H9 (cell line): Measurements from ENCODE around the gene SAMHD1. TPM values are rescaled to one million over a fixed set of nuclear protein-coding genes. Genes with fewer than 3 reads are reported as not detected.
A peak's percentile ranks its signal among the peaks of the same experiment; 100 is the strongest.
"Not testable (repeated sequence)": the region's sequence is repeated elsewhere in the genome, so short reads cannot be mapped to it uniquely, and the experiment has no call there.

Experiments
- DNase-seq: peaks from one replicate; pipeline ENCODE4 v3.0.0-alpha.2; 2017
- H2AFZ ChIP-seq: one replicate; pipeline ENCODE4 v1.6.1; 2013; ENCODE audit warnings: mild to moderate bottlenecking, low read length, control low read depth, moderate library complexity
- H2AK5ac ChIP-seq: 2 replicates; pipeline ENCODE4 v1.6.1; 2013; ENCODE audit warnings: low read length, control low read depth, mixed read lengths; ENCODE audit not compliant: insufficient read length
- H2BK120ac ChIP-seq: one replicate; pipeline ENCODE4 v1.6.1; 2013; ENCODE audit warnings: low read depth, mild to moderate bottlenecking, low read length, control low read depth, inconsistent platforms; ENCODE audit not compliant: poor library complexity, severe bottlenecking
- H2BK12ac ChIP-seq: 2 replicates; pipeline ENCODE4 v1.6.1; 2013; ENCODE audit warnings: low read length, control low read depth, mixed read lengths, low read depth; ENCODE audit not compliant: insufficient read length
- H2BK15ac ChIP-seq: 2 replicates; pipeline ENCODE4 v1.6.1; 2013; ENCODE audit warnings: low read depth, low read length, control low read depth
- H2BK20ac ChIP-seq: one replicate; pipeline ENCODE4 v1.6.1; 2013; ENCODE audit warnings: low read depth, mild to moderate bottlenecking, low read length, control low read depth, inconsistent platforms; ENCODE audit not compliant: poor library complexity, severe bottlenecking
- H2BK5ac ChIP-seq: 2 replicates; pipeline ENCODE4 v1.6.1; 2013; ENCODE audit warnings: low read length, control low read depth, mixed read lengths; ENCODE audit not compliant: insufficient read length
- H3K14ac ChIP-seq: 2 replicates; pipeline ENCODE4 v1.6.1; 2013; ENCODE audit warnings: low read length, control low read depth; ENCODE audit not compliant: insufficient read depth
- H3K18ac ChIP-seq: 2 replicates; pipeline ENCODE4 v1.6.1; 2013; ENCODE audit warnings: low read depth, mild to moderate bottlenecking, mixed read lengths, low read length, control low read depth; ENCODE audit not compliant: insufficient read length
- H3K23ac ChIP-seq: 2 replicates; pipeline ENCODE4 v1.6.1; 2013; ENCODE audit warnings: low read length, control low read depth, mixed read lengths, low read depth; ENCODE audit not compliant: insufficient read length
- H3K23me2 ChIP-seq: 2 replicates; pipeline ENCODE4 v1.6.1; 2013; ENCODE audit warnings: low read depth, mild to moderate bottlenecking, mixed read lengths, low read length, control low read depth; ENCODE audit not compliant: insufficient read length, poor library complexity, severe bottlenecking
- H3K27ac ChIP-seq: 2 replicates; pipeline ENCODE4 v1.5.1; 2013; ENCODE audit warnings: low read length, control low read depth, mixed read lengths, low read depth; ENCODE audit not compliant: insufficient read length
- H3K27me3 ChIP-seq: 2 replicates; pipeline ENCODE4 v1.6.1; 2013; ENCODE audit warnings: low read length, control low read depth, inconsistent platforms; ENCODE audit not compliant: insufficient read depth
- H3K4ac ChIP-seq: 2 replicates; pipeline ENCODE4 v1.6.1; 2013; ENCODE audit warnings: low read depth, mild to moderate bottlenecking, control low read depth, inconsistent platforms, low read length, moderate library complexity
- H3K4me1 ChIP-seq: 2 replicates; pipeline ENCODE4 v1.6.1; 2013; ENCODE audit warnings: low read length, control low read depth, inconsistent platforms; ENCODE audit not compliant: insufficient read depth
- H3K4me2 ChIP-seq: 2 replicates; pipeline ENCODE4 v1.6.1; 2013; ENCODE audit warnings: low read length, control low read depth, mixed read lengths; ENCODE audit not compliant: insufficient read length, insufficient read depth
- H3K56ac ChIP-seq: 2 replicates; pipeline ENCODE4 v1.6.1; 2013; ENCODE audit warnings: low read depth, mild to moderate bottlenecking, mixed read lengths, low read length, control low read depth; ENCODE audit not compliant: insufficient read length
- H3K79me1 ChIP-seq: 2 replicates; pipeline ENCODE4 v1.6.1; 2013; ENCODE audit warnings: low read depth, mild to moderate bottlenecking, moderate library complexity, low read length, control low read depth, inconsistent platforms; ENCODE audit not compliant: insufficient read depth, poor library complexity, severe bottlenecking
- H3K79me2 ChIP-seq: 2 replicates; pipeline ENCODE4 v1.6.1; 2013; ENCODE audit warnings: low read length, control low read depth, inconsistent platforms; ENCODE audit not compliant: insufficient read depth
- H3K9ac ChIP-seq: 2 replicates; pipeline ENCODE4 v1.6.1; 2013; ENCODE audit warnings: low read length, control low read depth, mixed read lengths; ENCODE audit not compliant: insufficient read length; ENCODE audit errors: extremely low read depth
- H3K9me3 ChIP-seq: one replicate; pipeline ENCODE4 v1.6.1; 2013; ENCODE audit warnings: low read depth, low read length, inconsistent platforms; ENCODE audit not compliant: control insufficient read depth
- H3T11ph ChIP-seq: one replicate; pipeline ENCODE4 v1.6.1; 2013; ENCODE audit warnings: mild to moderate bottlenecking, low read length, control low read depth, inconsistent platforms
- H4K20me1 ChIP-seq: one replicate; pipeline ENCODE4 v1.6.1; 2013; ENCODE audit not compliant: control insufficient read depth, insufficient read length, insufficient read depth
- H4K5ac ChIP-seq: 2 replicates; pipeline ENCODE4 v1.6.1; 2013; ENCODE audit warnings: low read depth, mild to moderate bottlenecking, mixed read lengths, low read length, control low read depth; ENCODE audit not compliant: insufficient read length
- H4K8ac ChIP-seq: replicated peaks from 2 replicates; pipeline ENCODE4 v1.6.1; 2013; ENCODE audit warnings: low read length, control low read depth, mixed read lengths, low read depth; ENCODE audit not compliant: insufficient read length
- H4K91ac ChIP-seq: 2 replicates; pipeline ENCODE4 v1.6.1; 2013; ENCODE audit warnings: low read depth, mild to moderate bottlenecking, moderate library complexity, mixed read lengths, low read length, control low read depth; ENCODE audit not compliant: insufficient read length
- H3K27ac Mint-ChIP-seq, 3 experiments: 2 replicates in 2 of 3; 3 replicates in 1 of 3; pipeline ENCODE4 v1.8.0; 2020 to 2021; ENCODE audit warnings: mixed read lengths in 3 of 3, mild to moderate bottlenecking in 1 of 3, moderate library complexity in 1 of 3
- H3K27me3 Mint-ChIP-seq: 2 replicates; pipeline ENCODE4 v1.8.0; 2021; ENCODE audit warnings: low read depth, mild to moderate bottlenecking, moderate library complexity, mixed read lengths
- H3K36me3 Mint-ChIP-seq, 3 experiments: 2 replicates in 2 of 3; 3 replicates in 1 of 3; pipeline ENCODE4 v1.8.0; 2020 to 2021; ENCODE audit warnings: low read depth in 3 of 3, mixed read lengths in 3 of 3; ENCODE audit not compliant: insufficient read depth in 1 of 3
- H3K4me1 Mint-ChIP-seq, 2 experiments: 2 replicates each; pipeline ENCODE4 v1.8.0; 2020; ENCODE audit warnings: mixed read lengths in 2 of 2
- H3K4me3 Mint-ChIP-seq, 2 experiments: 2 replicates in 1 of 2; 3 replicates in 1 of 2; pipeline ENCODE4 v1.8.0; 2020 to 2021; ENCODE audit warnings: mild to moderate bottlenecking in 2 of 2, mixed read lengths in 2 of 2, moderate library complexity in 1 of 2
- H3K9me3 Mint-ChIP-seq, 2 experiments: 2 replicates in 1 of 2; 3 replicates in 1 of 2; pipeline ENCODE4 v1.8.0; 2020; ENCODE audit warnings: mild to moderate bottlenecking in 2 of 2, mixed read lengths in 2 of 2, moderate library complexity in 1 of 2
- whole genome bisulfite sequencing: extraction: QIAGEN DNeasy Blood & Tissue Kit; methylation state at CpG from one replicate; pipeline ENCODE4 v1.1.7; 2013; ENCODE audit warnings: missing lambda C conversion rate, low lambda C conversion rate, mixed read lengths; ENCODE audit not compliant: insufficient read length; ENCODE audit errors: extremely low coverage; 5-methylcytosine and 5-hydroxymethylcytosine counted together
- total RNA-seq: library from RNA; stranded (reverse); gene quantifications from 2 replicates; pipeline ENCODE4 v1.2.1, GENCODE V29; 2021

The SAMHD1 gene
- total RNA-seq, 1 experiment from 2014 or later: 53.1 TPM

DNA sequence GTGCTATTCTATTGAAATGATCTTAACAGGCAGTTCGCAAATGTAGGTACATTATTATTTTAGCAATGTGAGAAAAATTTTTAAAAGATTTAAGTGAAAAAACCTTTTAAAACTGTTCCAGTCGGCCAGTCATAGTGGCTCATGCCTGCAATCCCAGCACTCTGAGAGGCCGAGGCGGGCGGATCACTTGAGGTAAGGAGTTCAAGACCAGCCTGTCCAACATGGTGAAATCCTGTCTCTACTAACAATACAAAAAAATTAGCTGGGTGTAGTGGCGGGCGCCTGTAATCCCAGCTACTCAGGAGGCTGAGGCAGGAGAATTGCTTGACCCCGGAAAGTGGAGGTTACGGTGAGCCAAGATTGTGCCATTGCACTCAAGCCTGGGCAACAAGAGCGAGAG is 45.9 kb downstream of the SAMHD1 start:
- H4K8ac ChIP-seq, H4K5ac ChIP-seq, H2BK15ac ChIP-seq, H3K14ac ChIP-seq, H2BK5ac ChIP-seq, H3K27me3 Mint-ChIP-seq, H3K27me3 ChIP-seq, DNase-seq, H4K91ac ChIP-seq, H3K56ac ChIP-seq, H3K4me2 ChIP-seq, H2BK20ac ChIP-seq, H3K4ac ChIP-seq, H3K79me2 ChIP-seq, H3K9me3 ChIP-seq, H2BK120ac ChIP-seq, H3K9me3 Mint-ChIP-seq, H3K4me3 Mint-ChIP-seq, H3K23ac ChIP-seq, H3K27ac ChIP-seq, H3K4me1 Mint-ChIP-seq, H2AFZ ChIP-seq, H3K4me1 ChIP-seq, H3K23me2 ChIP-seq, H2AK5ac ChIP-seq, H2BK12ac ChIP-seq, H3T11ph ChIP-seq, H4K20me1 ChIP-seq, H3K79me1 ChIP-seq, H3K9ac ChIP-seq, H3K18ac ChIP-seq: not testable (repeated sequence)
- H3K36me3 Mint-ChIP-seq: peaks cover 9 to 59% (median 57%) of the 10 kb centered on the region in 3 experiments
- peak overlapping the region in 1 of 3 experiments; percentile 49; a peak in 1 of 7 replicates for H3K27ac Mint-ChIP-seq
- no CpG with 5 or more reads among the region's 10 CpGs for WGBS
